ENCODE results near the gene ZNF74. TPM values are rescaled to one million over a fixed set of nuclear protein-coding genes. Genes with fewer than 3 reads are reported as not detected.

Gene ZNF74
- polyA plus RNA-seq, 1 experiment = 8.4 TPM

GRCh38 chr22:20442485-20443284 is 48.7 kb downstream of the ZNF74 start:
- no peaks in the 10 kb centered on the region for H3K27me3 ChIP-seq (ENCODE audit: control insufficient read depth, insufficient read depth, low read length)
- POLR2A ChIA-PET = interaction anchor here (0.6 kb wide), 1 partner anchor 314 kb away, joined by 3 read pairs; no protein-coding TSS in a partner anchor
- CTCF ChIA-PET = interaction anchor here (1.0 kb wide), 1 partner anchor 14 kb away, joined by 3 read pairs; no protein-coding TSS in a partner anchor
- H3K9me3 ChIP-seq (ENCODE audit: control insufficient read depth, insufficient read depth, low read length) = no peaks in the 10 kb centered on the region; the same call in 1 of the 2 replicates
- TF ChIP-seq CTCF (IDR thresholded peaks at IDR 0.05; ENCODE audit: low read depth, low read length) = no peak
- no peak overlapping the region for H3K27ac ChIP-seq (ENCODE audit: low read depth, low read length)
- no peak overlapping the region for H3K4me3 ChIP-seq (ENCODE audit: low read depth, low read length)
- DNase-seq (ENCODE audit: low read depth, low spot score) = no peak

- no peak for TF ChIP-seq CTCF (IDR thresholded peaks at IDR 0.05; ENCODE audit: low read depth, low read length)
- Histone ChIP-seq H3K27me3 (ENCODE audit: control insufficient read depth, insufficient read depth, low read length) (no peaks in the 10 kb centered on the region), H3K9me3 (ENCODE audit: control insufficient read depth, insufficient read depth, low read length) (no peaks in the 10 kb centered on the region), H3K27ac (ENCODE audit: low read depth, low read length) (no peak overlapping the region), H3K4me3 (ENCODE audit: low read depth, low read length) (no peak overlapping the region)
- no peak for DNase-seq (ENCODE audit: low read depth, low spot score)
- POLR2A ChIA-PET = interaction anchor here (0.7 kb wide), 1 partner anchor 234 kb away, joined by 3 read pairs; no protein-coding TSS in a partner anchor
- CTCF ChIA-PET = interaction anchor here (0.6 to 1.6 kb wide), 3 partner anchors 10 to 287 kb away, joined by 3 to 5 read pairs (median 3); no protein-coding TSS in a partner anchor
Measured at GRCh38 chr22:20444325-20444724, 50.4 kb downstream of the ZNF74 start.

GRCh38 chr22:20446383-20446970 is 52.5 kb downstream of the ZNF74 start:
- POLR2A ChIA-PET = no interaction called here
- no peak for TF ChIP-seq CTCF (IDR thresholded peaks at IDR 0.05; ENCODE audit: low read depth, low read length)
- no peaks in the 10 kb centered on the region; the same call in 1 of the 2 replicates for H3K9me3 ChIP-seq (ENCODE audit: control insufficient read depth, insufficient read depth, low read length)
- CTCF ChIA-PET = interaction anchor here (1.0 kb wide), 1 partner anchor 10 kb away, joined by 3 read pairs; no protein-coding TSS in a partner anchor
- no peak for DNase-seq (ENCODE audit: low read depth, low spot score)
- H3K27ac ChIP-seq (ENCODE audit: low read depth, low read length) = no peak overlapping the region
- no peaks in the 10 kb centered on the region for H3K27me3 ChIP-seq (ENCODE audit: control insufficient read depth, insufficient read depth, low read length)
- H3K4me3 ChIP-seq (ENCODE audit: low read depth, low read length) = no peak overlapping the region

GRCh38 chr22:20448630-20449029 is 54.7 kb downstream of the ZNF74 start:
- ChIA-PET POLR2A (no interaction called here), CTCF (interaction anchor here (1.0 to 1.5 kb wide), 2 partner anchors 8 to 30 kb away, joined by 3 to 4 read pairs; no protein-coding TSS in a partner anchor)
- H3K27me3 ChIP-seq (ENCODE audit: control insufficient read depth, insufficient read depth, low read length) = no peaks in the 10 kb centered on the region
- no peak overlapping the region for H3K27ac ChIP-seq (ENCODE audit: low read depth, low read length)
- no peak for DNase-seq (ENCODE audit: low read depth, low spot score)
- no peaks in the 10 kb centered on the region; the same call in 1 of the 2 replicates for H3K9me3 ChIP-seq (ENCODE audit: control insufficient read depth, insufficient read depth, low read length)
- no peak for TF ChIP-seq CTCF (IDR thresholded peaks at IDR 0.05; ENCODE audit: low read depth, low read length)
- H3K4me3 ChIP-seq (ENCODE audit: low read depth, low read length) = no peak overlapping the region

Measured in AG04450 (cell line).